ENCODE data around the gene GOLM1.

Gene GOLM1

DNA sequence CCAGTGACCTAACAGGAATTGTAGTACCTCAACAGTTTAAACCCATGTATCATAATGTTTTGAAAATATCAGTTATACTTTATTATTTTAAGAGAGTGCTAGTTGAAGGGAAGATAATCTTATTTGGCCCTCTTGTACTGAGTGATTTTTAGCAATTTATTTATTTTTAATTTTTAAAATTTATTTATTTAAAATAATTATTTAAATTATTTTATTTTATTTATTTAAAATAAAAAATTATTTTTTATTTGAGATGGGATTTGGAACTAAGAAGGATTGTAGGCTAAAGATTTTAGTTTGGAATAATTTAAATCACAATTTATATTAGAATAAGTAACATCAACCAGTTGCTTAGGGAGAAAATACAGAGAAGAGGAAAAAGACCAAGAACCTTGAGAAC lies 104.3 kb downstream of the GOLM1 start:
- no peak overlapping the region for H2BK5ac ChIP-seq (ENCODE audit: low read depth, low read length, poor library complexity)
- no peak overlapping the region for H4K8ac ChIP-seq (ENCODE audit: low read depth, low read length)
- no peak overlapping the region for H2BK12ac ChIP-seq (ENCODE audit: low read length)
- H3K4me1 ChIP-seq (ENCODE audit: control insufficient read depth in 1 of 2, insufficient read depth in 2 of 2, low read length in 2 of 2) = no peaks in the 10 kb centered on the region
- no peak overlapping the region for H3K23ac ChIP-seq (ENCODE audit: low read length)
- H2AFZ ChIP-seq (ENCODE audit: insufficient read depth, low read length, poor library complexity) = no peak overlapping the region
- H4K91ac ChIP-seq (ENCODE audit: low read depth, low read length) = no peak overlapping the region
- H2AK5ac ChIP-seq (ENCODE audit: low read length) = no peak overlapping the region
- peaks cover 12 to 16% of the 10 kb centered on the region in 2 experiments for H3K36me3 ChIP-seq (ENCODE audit: control insufficient read depth in 1 of 2, insufficient read depth in 2 of 2, low read length in 2 of 2)
- H3K4me3 ChIP-seq (ENCODE audit: low read depth, low read length) = no peak overlapping the region
- no peak overlapping the region for H2BK120ac ChIP-seq (ENCODE audit: insufficient read depth, low read length, poor library complexity)
- no peak overlapping the region for H3K18ac ChIP-seq (ENCODE audit: low read length)
- H3K14ac ChIP-seq (ENCODE audit: low read length) = no peak overlapping the region
- no peaks in the 10 kb centered on the region for H3K9me3 ChIP-seq (ENCODE audit: insufficient read depth, low read depth, low read length)
- DNase-seq = no peak
- H4K12ac ChIP-seq (ENCODE audit: low read depth, low read length) = no peak overlapping the region
- no peak overlapping the region for H3K4ac ChIP-seq (ENCODE audit: low read depth, low read length)
- H3K79me1 ChIP-seq (ENCODE audit: low read length) = no peaks in the 10 kb centered on the region
- no peaks in the 10 kb centered on the region for H3K79me2 ChIP-seq (ENCODE audit: control insufficient read depth, insufficient read depth, low read length, poor library complexity)
- no peaks in the 10 kb centered on the region for H3K27me3 ChIP-seq (ENCODE audit: insufficient read depth, low read length)
- H3K9ac ChIP-seq (ENCODE audit: low read length) = no peak overlapping the region
- H3K27ac ChIP-seq (ENCODE audit: low read depth, low read length) = no peak overlapping the region
- no peak overlapping the region for H3K4me2 ChIP-seq (ENCODE audit: low read length)

DNA sequence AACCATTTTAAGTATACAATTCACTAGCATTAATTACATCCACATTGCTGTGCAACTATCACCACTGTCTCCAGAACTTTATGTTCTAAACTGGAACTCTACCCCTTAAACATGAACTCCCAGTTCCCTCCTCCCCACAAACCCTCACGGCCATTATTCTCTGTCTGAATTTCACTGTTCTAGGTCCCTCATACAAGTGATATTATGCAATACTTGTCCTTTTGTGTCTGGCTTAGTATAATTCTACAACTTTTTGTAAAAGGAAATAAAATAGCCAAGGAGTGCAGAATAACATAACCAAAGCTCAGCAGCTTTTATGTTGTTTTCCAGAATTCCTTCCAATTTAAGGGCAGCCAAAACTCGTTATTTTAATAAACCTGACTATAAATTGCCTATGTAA lies 105.2 kb downstream of the GOLM1 start:
- H4K8ac ChIP-seq (ENCODE audit: low read depth, low read length) = no peak overlapping the region
- no peaks in the 10 kb centered on the region for H3K9me3 ChIP-seq (ENCODE audit: insufficient read depth, low read depth, low read length)
- H4K12ac ChIP-seq (ENCODE audit: low read depth, low read length) = no peak overlapping the region
- no peak overlapping the region for H4K91ac ChIP-seq (ENCODE audit: low read depth, low read length)
- H2BK120ac ChIP-seq (ENCODE audit: insufficient read depth, low read length, poor library complexity) = no peak overlapping the region
- H3K4me1 ChIP-seq (ENCODE audit: control insufficient read depth in 1 of 2, insufficient read depth in 2 of 2, low read length in 2 of 2) = no peaks in the 10 kb centered on the region
- H3K79me2 ChIP-seq (ENCODE audit: control insufficient read depth, insufficient read depth, low read length, poor library complexity) = no peaks in the 10 kb centered on the region
- H3K18ac ChIP-seq (ENCODE audit: low read length) = no peak overlapping the region
- H3K36me3 ChIP-seq (ENCODE audit: control insufficient read depth in 1 of 2, insufficient read depth in 2 of 2, low read length in 2 of 2) = peaks cover 12 to 14% of the 10 kb centered on the region in 2 experiments
- H3K27ac ChIP-seq (ENCODE audit: low read depth, low read length) = no peak overlapping the region
- H3K4me3 ChIP-seq (ENCODE audit: low read depth, low read length) = no peak overlapping the region
- H3K9ac ChIP-seq (ENCODE audit: low read length) = no peak overlapping the region
- no peaks in the 10 kb centered on the region for H3K27me3 ChIP-seq (ENCODE audit: insufficient read depth, low read length)
- no peak overlapping the region for H3K23ac ChIP-seq (ENCODE audit: low read length)
- no peak overlapping the region for H2BK12ac ChIP-seq (ENCODE audit: low read length)
- no peak overlapping the region for H2BK5ac ChIP-seq (ENCODE audit: low read depth, low read length, poor library complexity)
- H3K4me2 ChIP-seq (ENCODE audit: low read length) = no peak overlapping the region
- no peak overlapping the region for H3K4ac ChIP-seq (ENCODE audit: low read depth, low read length)
- H3K79me1 ChIP-seq (ENCODE audit: low read length) = no peaks in the 10 kb centered on the region
- no CpG with 5 or more reads among the region's 2 CpGs for WGBS (ENCODE audit: extremely low coverage, insufficient coverage, insufficient read length)
- DNase-seq = no peak
- no peak overlapping the region for H3K14ac ChIP-seq (ENCODE audit: low read length)
- no peak overlapping the region for H2AFZ ChIP-seq (ENCODE audit: insufficient read depth, low read length, poor library complexity)
- no peak overlapping the region for H2AK5ac ChIP-seq (ENCODE audit: low read length)

DNA sequence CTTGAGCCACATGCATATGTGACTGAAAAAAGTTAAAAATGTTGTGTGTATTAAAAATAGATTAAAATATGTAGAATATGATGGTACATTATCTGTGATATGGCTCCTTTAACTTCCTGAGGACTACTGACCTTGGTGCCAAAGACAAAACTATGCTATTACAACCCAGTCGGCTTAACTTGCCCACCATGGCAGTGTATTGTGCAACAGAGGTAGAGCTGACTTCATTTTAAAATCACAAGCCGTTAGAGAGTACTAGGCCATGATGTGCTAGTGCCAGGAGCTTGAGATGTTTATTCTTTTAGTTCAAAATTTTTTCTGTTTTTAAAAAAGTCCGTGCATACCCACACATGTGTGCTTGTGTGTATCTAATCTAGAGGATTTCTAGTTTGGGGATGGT lies 112.1 kb downstream of the GOLM1 start:
- H3K4me1 ChIP-seq (ENCODE audit: control insufficient read depth in 1 of 2, insufficient read depth in 2 of 2, low read length in 2 of 2) = no peaks in the 10 kb centered on the region
- peaks cover 3 to 9% of the 10 kb centered on the region in 2 experiments for H3K36me3 ChIP-seq (ENCODE audit: control insufficient read depth in 1 of 2, insufficient read depth in 2 of 2, low read length in 2 of 2)
- H3K18ac ChIP-seq (ENCODE audit: low read length) = no peak overlapping the region
- no peaks in the 10 kb centered on the region for H3K79me2 ChIP-seq (ENCODE audit: control insufficient read depth, insufficient read depth, low read length, poor library complexity)
- H2BK12ac ChIP-seq (ENCODE audit: low read length) = no peak overlapping the region
- H2BK120ac ChIP-seq (ENCODE audit: insufficient read depth, low read length, poor library complexity) = no peak overlapping the region
- WGBS (ENCODE audit: extremely low coverage, insufficient coverage, insufficient read length) = no CpG with 5 or more reads among the region's 3 CpGs
- no peak for DNase-seq
- no peak overlapping the region for H3K4ac ChIP-seq (ENCODE audit: low read depth, low read length)
- no peak overlapping the region for H3K4me3 ChIP-seq (ENCODE audit: low read depth, low read length)
- H4K91ac ChIP-seq (ENCODE audit: low read depth, low read length) = no peak overlapping the region
- H3K79me1 ChIP-seq (ENCODE audit: low read length) = no peaks in the 10 kb centered on the region
- no peak overlapping the region for H4K12ac ChIP-seq (ENCODE audit: low read depth, low read length)
- H3K23ac ChIP-seq (ENCODE audit: low read length) = no peak overlapping the region
- H2AK5ac ChIP-seq (ENCODE audit: low read length) = no peak overlapping the region
- H3K9ac ChIP-seq (ENCODE audit: low read length) = no peak overlapping the region
- H3K4me2 ChIP-seq (ENCODE audit: low read length) = no peak overlapping the region
- no peak overlapping the region for H2AFZ ChIP-seq (ENCODE audit: insufficient read depth, low read length, poor library complexity)
- H3K27me3 ChIP-seq (ENCODE audit: insufficient read depth, low read length) = no peaks in the 10 kb centered on the region
- peaks cover 1% of the 10 kb centered on the region for H3K9me3 ChIP-seq (ENCODE audit: insufficient read depth, low read depth, low read length)
- no peak overlapping the region for H3K14ac ChIP-seq (ENCODE audit: low read length)
- H2BK5ac ChIP-seq (ENCODE audit: low read depth, low read length, poor library complexity) = no peak overlapping the region
- no peak overlapping the region for H3K27ac ChIP-seq (ENCODE audit: low read depth, low read length)
- no peak overlapping the region for H4K8ac ChIP-seq (ENCODE audit: low read depth, low read length)

DNA sequence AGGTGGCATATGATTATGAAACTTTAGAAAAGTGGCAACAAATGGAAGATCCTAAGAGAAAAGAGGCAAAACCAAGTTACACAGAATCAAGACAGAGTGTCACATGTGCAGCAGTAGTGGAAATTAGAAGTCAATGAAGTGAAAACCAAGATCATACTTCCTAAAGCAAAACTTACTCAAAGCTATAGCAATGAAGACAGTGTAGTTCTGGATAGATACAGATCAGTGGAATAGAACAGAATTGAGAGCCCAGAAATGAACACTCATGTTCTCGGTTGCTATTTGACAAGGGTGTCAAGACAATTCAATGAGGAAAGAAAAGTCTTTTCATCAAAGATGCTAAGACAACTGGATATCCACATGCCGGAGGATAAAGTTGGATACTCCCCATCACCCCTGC lies 114.9 kb downstream of the GOLM1 start:
- no peak overlapping the region for H2BK5ac ChIP-seq (ENCODE audit: low read depth, low read length, poor library complexity)
- H3K9ac ChIP-seq (ENCODE audit: low read length) = no peak overlapping the region
- no peak overlapping the region for H4K12ac ChIP-seq (ENCODE audit: low read depth, low read length)
- H3K23ac ChIP-seq (ENCODE audit: low read length) = no peak overlapping the region
- H3K4me1 ChIP-seq (ENCODE audit: control insufficient read depth in 1 of 2, insufficient read depth in 2 of 2, low read length in 2 of 2) = no peaks in the 10 kb centered on the region
- DNase-seq = no peak
- H2AK5ac ChIP-seq (ENCODE audit: low read length) = no peak overlapping the region
- no peak overlapping the region for H3K4me2 ChIP-seq (ENCODE audit: low read length)
- no peaks in the 10 kb centered on the region for H3K27me3 ChIP-seq (ENCODE audit: insufficient read depth, low read length)
- WGBS (ENCODE audit: extremely low coverage, insufficient coverage, insufficient read length) = no CpG with 5 or more reads among the region's 2 CpGs
- no peaks in the 10 kb centered on the region for H3K79me2 ChIP-seq (ENCODE audit: control insufficient read depth, insufficient read depth, low read length, poor library complexity)
- H3K79me1 ChIP-seq (ENCODE audit: low read length) = no peaks in the 10 kb centered on the region
- no peak overlapping the region for H3K27ac ChIP-seq (ENCODE audit: low read depth, low read length)
- peaks cover 6 to 14% of the 10 kb centered on the region in 2 experiments for H3K36me3 ChIP-seq (ENCODE audit: control insufficient read depth in 1 of 2, insufficient read depth in 2 of 2, low read length in 2 of 2)
- no peak overlapping the region for H3K14ac ChIP-seq (ENCODE audit: low read length)
- H3K9me3 ChIP-seq (ENCODE audit: insufficient read depth, low read depth, low read length) = peaks cover 1% of the 10 kb centered on the region
- no peak overlapping the region for H2BK12ac ChIP-seq (ENCODE audit: low read length)
- no peak overlapping the region for H2AFZ ChIP-seq (ENCODE audit: insufficient read depth, low read length, poor library complexity)
- H4K8ac ChIP-seq (ENCODE audit: low read depth, low read length) = no peak overlapping the region
- no peak overlapping the region for H3K18ac ChIP-seq (ENCODE audit: low read length)
- H4K91ac ChIP-seq (ENCODE audit: low read depth, low read length) = no peak overlapping the region
- no peak overlapping the region for H3K4me3 ChIP-seq (ENCODE audit: low read depth, low read length)
- no peak overlapping the region for H2BK120ac ChIP-seq (ENCODE audit: insufficient read depth, low read length, poor library complexity)
- H3K4ac ChIP-seq (ENCODE audit: low read depth, low read length) = no peak overlapping the region

Measured in trophoblast cell (in vitro differentiated cells and primary cell).